HEK293 (cell line): ENCODE results near the gene CACNA1C.
A peak's percentile ranks its signal among the peaks of the same experiment; 100 is the strongest.

Experiments used
- CTCF ChIA-PET: fragments of 350-600 bp; formaldehyde crosslinking; extraction: SDS; loops from one replicate; lab custom pipeline; 2021; ENCODE audit warnings: antibody characterized with exemption; lab: Yijun Ruan, JAX
- POLR2A ChIA-PET: fragments of 300-600 bp; formaldehyde crosslinking; extraction: SDS; loops from one replicate; lab custom pipeline; 2020; ENCODE audit warnings: antibody characterized with exemption, inconsistent platforms; lab: Yijun Ruan, JAX
- H3K27ac ChIP-seq: fragments of 200-500 bp; sonication (Bioruptor generic); 2 replicates; pipeline ENCODE4 v1.5.1; 2014; ENCODE audit warnings: low read depth, low read length, control low read depth, inconsistent platforms; ENCODE audit errors: extremely low read depth
- H3K36me3 ChIP-seq, 2 experiments: fragments of 200-500 bp in 1 of 2; sonication (Bioruptor generic) in 1 of 2; 1 replicate in 1 of 2; 2 replicates in 1 of 2; pipeline ENCODE4 v1.5.1; 2014 to 2017; ENCODE audit warnings: inconsistent platforms in 2 of 2, low read length in 2 of 2; ENCODE audit not compliant: control insufficient read depth in 2 of 2, insufficient read depth in 1 of 2
- H3K4me1 ChIP-seq: fragments of 200-500 bp; sonication (Bioruptor generic); 2 replicates; pipeline ENCODE4 v1.5.1; 2014; ENCODE audit warnings: mild to moderate bottlenecking, low read length, inconsistent platforms; ENCODE audit not compliant: control insufficient read depth, insufficient read depth
- H3K4me3 ChIP-seq: 2 replicates; pipeline ENCODE4 v1.5.1; 2011; ENCODE audit warnings: low read depth, mild to moderate bottlenecking, control low read depth, low read length, moderate library complexity
- H3K9me3 ChIP-seq: fragments of 200-500 bp; sonication (Bioruptor generic); 2 replicates; pipeline ENCODE4 v1.5.1; 2014; ENCODE audit warnings: low read depth, low read length, inconsistent platforms; ENCODE audit not compliant: control insufficient read depth, insufficient read depth
- KLF10 ChIP-seq: fragments of 450-650 bp; IDR thresholded peaks from 2 replicates; pipeline ENCODE4 v1.5.1; 2018; ENCODE audit warnings: missing biosample characterization, mild to moderate bottlenecking, missing genetic modification characterization
- PRDM1 ChIP-seq: fragments of 450-650 bp; formaldehyde crosslinking; IDR thresholded peaks from 2 replicates; pipeline ENCODE4; 2016; ENCODE audit warnings: missing biosample characterization, missing genetic modification characterization
- YY2 ChIP-seq: fragments of 450-650 bp; formaldehyde crosslinking; IDR thresholded peaks from 2 replicates; pipeline ENCODE4 v1.5.1; 2016; ENCODE audit warnings: missing biosample characterization, missing genetic modification characterization
- ZBTB1 ChIP-seq: fragments of 450-650 bp; formaldehyde crosslinking; IDR thresholded peaks from 2 replicates; pipeline ENCODE4 v1.5.1; 2016; ENCODE audit warnings: missing biosample characterization, missing genetic modification characterization
- ZEB2 ChIP-seq: fragments of 450-650 bp; formaldehyde crosslinking; IDR thresholded peaks from 2 replicates; pipeline ENCODE4 v1.5.1; 2016; ENCODE audit warnings: missing biosample characterization, missing genetic modification characterization
- ZNF16 ChIP-seq: fragments of 450-650 bp; formaldehyde crosslinking; IDR thresholded peaks from 2 replicates; pipeline ENCODE4 v1.5.1; 2016; ENCODE audit warnings: low read depth, missing biosample characterization, missing genetic modification characterization
- ZNF398 ChIP-seq: fragments of 450-650 bp; formaldehyde crosslinking; IDR thresholded peaks from 2 replicates; pipeline ENCODE4 v1.5.1; 2017; ENCODE audit warnings: missing biosample characterization, missing genetic modification characterization
- ZNF473 ChIP-seq: fragments of 450-650 bp; formaldehyde crosslinking; IDR thresholded peaks from 2 replicates; pipeline ENCODE4 v1.5.1; 2017; ENCODE audit warnings: missing biosample characterization, missing genetic modification characterization
- ZNF514 ChIP-seq: fragments of 450-650 bp; formaldehyde crosslinking; IDR thresholded peaks from 2 replicates; pipeline ENCODE4 v1.5.1; 2016; ENCODE audit warnings: missing biosample characterization, missing genetic modification characterization
- ZNF561 ChIP-seq: fragments of 450-650 bp; IDR thresholded peaks from 2 replicates; pipeline ENCODE4 v1.5.1; 2018; ENCODE audit warnings: missing biosample characterization, missing genetic modification characterization, borderline replicate concordance
- ZNF585B ChIP-seq: fragments of 450-650 bp; formaldehyde crosslinking; IDR thresholded peaks from 2 replicates; pipeline ENCODE4 v1.5.1; 2016; ENCODE audit warnings: missing biosample characterization, missing genetic modification characterization
- ZNF629 ChIP-seq: fragments of 450-650 bp; formaldehyde crosslinking; IDR thresholded peaks from 2 replicates; pipeline ENCODE4 v1.5.1; 2017; ENCODE audit warnings: missing biosample characterization, missing genetic modification characterization
- ZNF677 ChIP-seq: fragments of 450-650 bp; IDR thresholded peaks from 2 replicates; pipeline ENCODE4 v1.5.0; 2018; ENCODE audit warnings: missing biosample characterization, mild to moderate bottlenecking, missing genetic modification characterization, moderate library complexity
- TF ChIP-seq, protein P1 (sequence below): fragments of 450-650 bp; formaldehyde crosslinking; IDR thresholded peaks from 2 replicates; pipeline ENCODE4 v1.5.0; 2017; ENCODE audit warnings: missing biosample characterization, missing genetic modification characterization, borderline replicate concordance
- TF ChIP-seq, protein P2 (sequence below): fragments of 450-650 bp; formaldehyde crosslinking; IDR thresholded peaks from 2 replicates; pipeline ENCODE4 v1.5.1; 2016; ENCODE audit warnings: missing biosample characterization, missing genetic modification characterization, low read depth
- TF ChIP-seq, protein P3 (sequence below): fragments of 450-650 bp; IDR thresholded peaks from 2 replicates; pipeline ENCODE4 v1.5.1; 2018; ENCODE audit warnings: missing biosample characterization, missing genetic modification characterization

CACNA1C gene

GRCh38 chr12:2625289-2625612 is 572.5 kb downstream of the CACNA1C start:
- no peaks in the 10 kb centered on the region for H3K4me1 ChIP-seq
- H3K36me3 ChIP-seq, result no peaks in the 10 kb centered on the region
- H3K9me3 ChIP-seq, result no peaks in the 10 kb centered on the region
- CTCF ChIA-PET, result interaction anchor here (0.6 to 1.5 kb wide), 11 partner anchors 9 to 1522 kb away, joined by 3 to 5 read pairs (median 3); no protein-coding TSS in a partner anchor
- TF ChIP-seq ZNF585B (tag by site-specific recombination), result no peak
- no peak for TF ChIP-seq ZNF514 (tag by site-specific recombination)
- no peak for TF ChIP-seq KLF10 (tag by site-specific recombination)
- TF ChIP-seq, protein P1, sequence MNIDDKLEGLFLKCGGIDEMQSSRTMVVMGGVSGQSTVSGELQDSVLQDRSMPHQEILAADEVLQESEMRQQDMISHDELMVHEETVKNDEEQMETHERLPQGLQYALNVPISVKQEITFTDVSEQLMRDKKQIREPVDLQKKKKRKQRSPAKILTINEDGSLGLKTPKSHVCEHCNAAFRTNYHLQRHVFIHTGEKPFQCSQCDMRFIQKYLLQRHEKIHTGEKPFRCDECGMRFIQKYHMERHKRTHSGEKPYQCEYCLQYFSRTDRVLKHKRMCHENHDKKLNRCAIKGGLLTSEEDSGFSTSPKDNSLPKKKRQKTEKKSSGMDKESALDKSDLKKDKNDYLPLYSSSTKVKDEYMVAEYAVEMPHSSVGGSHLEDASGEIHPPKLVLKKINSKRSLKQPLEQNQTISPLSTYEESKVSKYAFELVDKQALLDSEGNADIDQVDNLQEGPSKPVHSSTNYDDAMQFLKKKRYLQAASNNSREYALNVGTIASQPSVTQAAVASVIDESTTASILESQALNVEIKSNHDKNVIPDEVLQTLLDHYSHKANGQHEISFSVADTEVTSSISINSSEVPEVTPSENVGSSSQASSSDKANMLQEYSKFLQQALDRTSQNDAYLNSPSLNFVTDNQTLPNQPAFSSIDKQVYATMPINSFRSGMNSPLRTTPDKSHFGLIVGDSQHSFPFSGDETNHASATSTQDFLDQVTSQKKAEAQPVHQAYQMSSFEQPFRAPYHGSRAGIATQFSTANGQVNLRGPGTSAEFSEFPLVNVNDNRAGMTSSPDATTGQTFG (tag by site-specific recombination), result no peak
- TF ChIP-seq ZEB2, result no peak
- no peak for TF ChIP-seq ZNF16 (tag by site-specific recombination)
- no peak for TF ChIP-seq ZNF561 (tag by site-specific recombination)
- TF ChIP-seq YY2 (tag by site-specific recombination), result no peak
- no peak for TF ChIP-seq ZBTB1 (tag by site-specific recombination)
- TF ChIP-seq ZNF629 (tag by site-specific recombination), result no peak
- TF ChIP-seq PRDM1, result no peak
- TF ChIP-seq ZNF473, result no peak
- TF ChIP-seq ZNF398 (tag by site-specific recombination), result no peak
- POLR2A ChIA-PET, result interaction anchor here (0.7 kb wide), 1 partner anchor 42 kb away, joined by 3 read pairs; no protein-coding TSS in a partner anchor
- no peak overlapping the region for H3K4me3 ChIP-seq
- H3K27ac ChIP-seq, result no peak overlapping the region

DNA sequence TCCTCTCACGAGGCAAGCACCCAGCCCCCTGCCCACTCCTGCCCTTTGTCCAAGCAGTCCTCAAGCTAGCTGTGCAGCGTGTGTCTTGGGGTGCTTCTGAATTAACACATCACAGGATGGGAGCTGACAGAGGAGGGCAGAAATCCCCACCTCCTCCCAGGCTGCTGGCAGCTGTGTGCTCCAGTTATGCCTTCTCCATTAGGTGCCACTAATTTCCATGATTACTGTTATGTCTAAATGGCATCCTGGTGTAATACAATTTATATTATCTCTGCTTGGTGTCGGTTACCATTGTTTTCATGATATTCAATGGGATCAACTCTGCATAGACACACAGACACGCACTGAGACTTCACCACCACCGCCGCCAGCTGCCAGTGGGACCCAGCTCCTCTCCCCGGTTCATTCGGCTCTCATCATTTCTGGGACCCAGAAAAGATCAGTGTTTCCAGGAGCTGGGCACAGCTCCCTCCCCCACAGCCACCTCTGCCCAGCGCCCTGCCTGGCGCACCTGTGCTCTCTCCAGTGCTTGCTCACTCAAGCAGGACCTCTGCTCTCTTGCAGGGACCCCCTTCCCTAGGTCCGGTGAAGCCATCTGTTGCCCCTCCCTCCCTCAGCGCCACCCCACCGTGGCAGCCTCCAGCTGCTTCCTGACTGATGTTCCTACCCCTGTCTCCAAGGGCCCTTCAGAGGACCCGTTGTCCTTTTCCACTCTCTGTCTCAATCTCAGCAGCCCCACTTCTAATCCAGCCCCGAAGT is 574.5 kb downstream of the CACNA1C start:
- Histone ChIP-seq H3K27ac (no peak overlapping the region), H3K36me3 (no peaks in the 10 kb centered on the region), H3K9me3 (no peaks in the 10 kb centered on the region), H3K4me1 (no peaks in the 10 kb centered on the region), H3K4me3 (no peak overlapping the region)
- TF ChIP-seq, protein P2, sequence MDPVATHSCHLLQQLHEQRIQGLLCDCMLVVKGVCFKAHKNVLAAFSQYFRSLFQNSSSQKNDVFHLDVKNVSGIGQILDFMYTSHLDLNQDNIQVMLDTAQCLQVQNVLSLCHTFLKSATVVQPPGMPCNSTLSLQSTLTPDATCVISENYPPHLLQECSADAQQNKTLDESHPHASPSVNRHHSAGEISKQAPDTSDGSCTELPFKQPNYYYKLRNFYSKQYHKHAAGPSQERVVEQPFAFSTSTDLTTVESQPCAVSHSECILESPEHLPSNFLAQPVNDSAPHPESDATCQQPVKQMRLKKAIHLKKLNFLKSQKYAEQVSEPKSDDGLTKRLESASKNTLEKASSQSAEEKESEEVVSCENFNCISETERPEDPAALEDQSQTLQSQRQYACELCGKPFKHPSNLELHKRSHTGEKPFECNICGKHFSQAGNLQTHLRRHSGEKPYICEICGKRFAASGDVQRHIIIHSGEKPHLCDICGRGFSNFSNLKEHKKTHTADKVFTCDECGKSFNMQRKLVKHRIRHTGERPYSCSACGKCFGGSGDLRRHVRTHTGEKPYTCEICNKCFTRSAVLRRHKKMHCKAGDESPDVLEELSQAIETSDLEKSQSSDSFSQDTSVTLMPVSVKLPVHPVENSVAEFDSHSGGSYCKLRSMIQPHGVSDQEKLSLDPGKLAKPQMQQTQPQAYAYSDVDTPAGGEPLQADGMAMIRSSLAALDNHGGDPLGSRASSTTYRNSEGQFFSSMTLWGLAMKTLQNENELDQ (tag by site-specific recombination), result no peak
- peak; percentile 95 for TF ChIP-seq ZNF677
- CTCF ChIA-PET, result interaction anchor here (0.6 to 0.7 kb wide), 2 partner anchors 11 to 218 kb away, joined by 3 read pairs; no protein-coding TSS in a partner anchor
- POLR2A ChIA-PET, result no interaction called here

GRCh38 chr12:2627835-2628191 is 575.0 kb downstream of the CACNA1C start:
- Histone ChIP-seq H3K9me3 (no peaks in the 10 kb centered on the region), H3K36me3 (no peaks in the 10 kb centered on the region), H3K4me1 (no peaks in the 10 kb centered on the region), H3K4me3 (no peak overlapping the region), H3K27ac (no peak overlapping the region)
- ChIA-PET POLR2A (no interaction called here), CTCF (interaction anchor here (0.7 kb wide), 1 partner anchor 12 kb away, joined by 3 read pairs; no protein-coding TSS in a partner anchor)
- TF ChIP-seq, protein P3, sequence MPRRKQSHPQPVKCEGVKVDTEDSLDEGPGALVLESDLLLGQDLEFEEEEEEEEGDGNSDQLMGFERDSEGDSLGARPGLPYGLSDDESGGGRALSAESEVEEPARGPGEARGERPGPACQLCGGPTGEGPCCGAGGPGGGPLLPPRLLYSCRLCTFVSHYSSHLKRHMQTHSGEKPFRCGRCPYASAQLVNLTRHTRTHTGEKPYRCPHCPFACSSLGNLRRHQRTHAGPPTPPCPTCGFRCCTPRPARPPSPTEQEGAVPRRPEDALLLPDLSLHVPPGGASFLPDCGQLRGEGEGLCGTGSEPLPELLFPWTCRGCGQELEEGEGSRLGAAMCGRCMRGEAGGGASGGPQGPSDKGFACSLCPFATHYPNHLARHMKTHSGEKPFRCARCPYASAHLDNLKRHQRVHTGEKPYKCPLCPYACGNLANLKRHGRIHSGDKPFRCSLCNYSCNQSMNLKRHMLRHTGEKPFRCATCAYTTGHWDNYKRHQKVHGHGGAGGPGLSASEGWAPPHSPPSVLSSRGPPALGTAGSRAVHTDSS (tag by site-specific recombination), result no peak
